ENCODE data around the gene SRGAP2B. TPM values are rescaled to one million over a fixed set of nuclear protein-coding genes. Genes with fewer than 3 reads are reported as not detected.
"Not testable (repeated sequence)": the region's sequence is repeated elsewhere in the genome, so short reads cannot be mapped to it uniquely, and the experiment has no call there.

SRGAP2B gene
- total RNA-seq, 4 donors from 2014 or later = 11.8 to 44.6 (median 20.3) TPM

DNA sequence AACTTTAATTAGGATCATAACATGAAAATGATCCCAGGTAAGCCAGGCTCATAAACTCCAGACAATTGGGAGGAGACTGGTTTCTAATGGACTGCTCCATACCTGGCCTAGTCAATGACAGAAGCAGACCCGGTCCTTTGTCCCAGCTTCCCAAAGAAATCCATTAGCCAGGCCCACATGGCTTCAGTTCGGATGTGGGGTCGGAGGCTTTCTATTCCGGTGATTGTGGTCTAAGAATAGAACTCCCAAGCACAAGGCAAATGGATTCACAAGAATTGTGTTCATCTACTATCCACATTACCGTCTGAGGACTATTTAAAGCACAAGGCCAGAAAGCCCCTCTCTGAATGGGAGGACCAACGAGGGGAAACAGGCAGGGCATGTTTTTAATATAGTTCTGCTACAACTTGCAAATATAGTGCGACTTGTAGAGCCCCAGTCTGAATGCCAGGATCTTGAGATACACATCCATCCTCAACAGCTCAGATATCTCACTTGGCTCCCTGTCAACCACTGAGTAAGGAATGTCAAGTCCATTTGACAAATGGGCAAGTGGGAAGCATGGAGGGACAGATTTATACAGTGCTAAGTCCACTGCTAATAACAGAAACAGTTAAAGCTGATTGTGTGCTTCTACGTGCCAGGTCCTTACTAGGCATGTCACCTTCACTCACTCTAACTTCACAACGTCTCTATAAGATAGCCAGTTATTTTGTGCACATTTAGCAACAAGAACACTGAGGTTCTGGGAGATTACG, 42.9 kb downstream of the SRGAP2B start:
- intact Hi-C loops (cut with DNase I) = not testable (repeated sequence)

GRCh38 chr1:145048181-145048856, 46.8 kb downstream of the SRGAP2B start:
- intact Hi-C loops (cut with DNase I); H3K27ac ChIP-seq (replicated peaks in 1 of 4); H3K9me3 ChIP-seq; H3K27me3 ChIP-seq; H3K36me3 ChIP-seq; H3K4me3 ChIP-seq; H3K4me1 ChIP-seq; DNase-seq (ENCODE audit: extremely low spot score): not testable (repeated sequence)
- WGBS = no CpG with 5 or more reads among the region's 6 CpGs

More for the DNA sequence above, 42.9 kb downstream of the SRGAP2B start:
- DNase-seq (ENCODE audit: extremely low spot score); H3K36me3 ChIP-seq; H3K9me3 ChIP-seq; H3K27me3 ChIP-seq; H3K4me3 ChIP-seq; H3K4me1 ChIP-seq; H3K27ac ChIP-seq (replicated peaks in 1 of 4): not testable (repeated sequence)
- no CpG with 5 or more reads among the region's 10 CpGs for WGBS

DNA sequence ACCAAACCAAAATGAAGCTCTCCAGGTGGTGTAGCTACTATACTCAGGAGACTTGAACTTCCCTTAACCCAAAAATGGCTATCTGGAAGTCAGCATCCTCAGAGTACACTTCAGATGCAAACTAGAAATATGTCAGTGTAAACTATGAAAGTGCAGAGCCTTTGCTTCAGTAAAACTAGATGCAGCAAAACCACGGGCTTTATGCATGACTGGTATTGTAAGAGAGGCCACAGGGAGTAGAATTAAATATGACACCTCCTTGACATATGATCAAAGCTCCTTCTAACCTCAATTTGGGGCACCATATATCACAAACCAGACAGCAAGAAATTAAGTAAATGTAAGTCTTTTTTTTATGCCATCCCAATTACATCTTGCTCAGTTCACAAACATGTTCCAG, 47.6 kb downstream of the SRGAP2B start:
- no CpG with 5 or more reads among the region's 1 CpG for WGBS

GRCh38 chr1:145045571-145046273, 49.4 kb downstream of the SRGAP2B start:
- H3K27me3 ChIP-seq; H3K27ac ChIP-seq (replicated peaks in 1 of 4); intact Hi-C loops (cut with DNase I); H3K9me3 ChIP-seq; DNase-seq (ENCODE audit: extremely low spot score); H3K36me3 ChIP-seq; H3K4me1 ChIP-seq; H3K4me3 ChIP-seq: not testable (repeated sequence)
- no CpG with 5 or more reads among the region's 5 CpGs for WGBS

More for the DNA sequence above, 47.6 kb downstream of the SRGAP2B start:
- H3K27ac ChIP-seq (replicated peaks in 1 of 4); DNase-seq (ENCODE audit: extremely low spot score); H3K4me3 ChIP-seq; H3K9me3 ChIP-seq; H3K4me1 ChIP-seq; H3K36me3 ChIP-seq; H3K27me3 ChIP-seq; intact Hi-C loops (cut with DNase I): not testable (repeated sequence)

GRCh38 chr1:145041519-145041918, 53.6 kb downstream of the SRGAP2B start:
- H3K36me3 ChIP-seq; H3K4me1 ChIP-seq; H3K9me3 ChIP-seq; H3K27me3 ChIP-seq; intact Hi-C loops (cut with DNase I); H3K27ac ChIP-seq (replicated peaks in 1 of 4); DNase-seq (ENCODE audit: extremely low spot score); H3K4me3 ChIP-seq: not testable (repeated sequence)
- no CpG with 5 or more reads among the region's 1 CpG for WGBS

- H3K36me3 ChIP-seq; H3K4me1 ChIP-seq; DNase-seq (ENCODE audit: extremely low spot score); H3K4me3 ChIP-seq; H3K27ac ChIP-seq (replicated peaks in 1 of 4); intact Hi-C loops (cut with DNase I); H3K27me3 ChIP-seq; H3K9me3 ChIP-seq: not testable (repeated sequence)
- WGBS = 79% methylated on average over 2 of the region's 2 CpGs
Measured at GRCh38 chr1:145036019-145036418, 59.1 kb downstream of the SRGAP2B start.

GRCh38 chr1:145033523-145033922, 61.6 kb downstream of the SRGAP2B start:
- WGBS = no CpG with 5 or more reads among the region's 2 CpGs
- H3K27ac ChIP-seq (replicated peaks in 1 of 4); H3K4me1 ChIP-seq; H3K9me3 ChIP-seq; H3K4me3 ChIP-seq; intact Hi-C loops (cut with DNase I); H3K36me3 ChIP-seq; H3K27me3 ChIP-seq; DNase-seq (ENCODE audit: extremely low spot score): not testable (repeated sequence)

GRCh38 chr1:145027251-145027650, 67.9 kb downstream of the SRGAP2B start:
- H3K9me3 ChIP-seq; H3K4me1 ChIP-seq; H3K36me3 ChIP-seq; H3K27ac ChIP-seq (replicated peaks in 1 of 4); H3K27me3 ChIP-seq; intact Hi-C loops (cut with DNase I); H3K4me3 ChIP-seq; DNase-seq (ENCODE audit: extremely low spot score): not testable (repeated sequence)
- WGBS = no CpG with 5 or more reads among the region's 4 CpGs

- H3K36me3 ChIP-seq; H3K4me1 ChIP-seq; H3K27me3 ChIP-seq; intact Hi-C loops (cut with DNase I); H3K4me3 ChIP-seq; DNase-seq (ENCODE audit: extremely low spot score); H3K27ac ChIP-seq (replicated peaks in 1 of 4); H3K9me3 ChIP-seq: not testable (repeated sequence)
Measured at GRCh38 chr1:145025286-145025685, 69.8 kb downstream of the SRGAP2B start.

GRCh38 chr1:145022259-145022658, 72.9 kb downstream of the SRGAP2B start:
- H3K27ac ChIP-seq (replicated peaks in 1 of 4); H3K9me3 ChIP-seq; H3K4me3 ChIP-seq; H3K27me3 ChIP-seq; DNase-seq (ENCODE audit: extremely low spot score); H3K4me1 ChIP-seq; H3K36me3 ChIP-seq; intact Hi-C loops (cut with DNase I): not testable (repeated sequence)
- WGBS = no CpG with 5 or more reads among the region's 2 CpGs

DNA sequence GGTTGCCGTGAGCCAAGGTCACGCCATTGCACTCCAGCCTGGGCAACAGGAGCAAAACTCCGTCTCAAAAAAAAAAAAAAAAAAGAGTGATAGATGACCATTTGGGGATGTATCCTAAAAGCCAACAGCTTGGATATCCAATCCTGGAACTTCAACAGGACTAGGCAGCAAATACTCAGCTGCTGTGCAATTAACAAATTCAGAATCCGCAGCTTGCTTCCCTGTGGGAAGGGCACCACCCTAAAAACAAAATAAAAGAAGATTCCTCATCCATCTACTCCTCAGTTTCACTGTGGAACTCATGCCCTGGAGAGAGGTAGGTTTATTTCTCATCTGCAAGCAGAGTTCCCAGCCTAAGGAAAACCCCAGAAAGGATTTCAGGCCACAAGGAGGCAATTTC, 73.4 kb downstream of the SRGAP2B start:
- H3K4me3 ChIP-seq; H3K9me3 ChIP-seq; H3K27ac ChIP-seq (replicated peaks in 1 of 4); H3K4me1 ChIP-seq; intact Hi-C loops (cut with DNase I); DNase-seq (ENCODE audit: extremely low spot score); H3K27me3 ChIP-seq; H3K36me3 ChIP-seq: not testable (repeated sequence)
- WGBS = no CpG with 5 or more reads among the region's 4 CpGs

- H3K9me3 ChIP-seq; intact Hi-C loops (cut with DNase I); H3K27ac ChIP-seq (replicated peaks in 1 of 4); H3K36me3 ChIP-seq; H3K4me3 ChIP-seq; DNase-seq (ENCODE audit: extremely low spot score); H3K4me1 ChIP-seq; H3K27me3 ChIP-seq: not testable (repeated sequence)
- WGBS = 64% methylated on average over 2 of the region's 2 CpGs
Measured at GRCh38 chr1:145019709-145020108, 75.4 kb downstream of the SRGAP2B start.

All from esophagus muscularis mucosa (tissue), 4 donors.